GM12891 (cell line): ENCODE results near the gene SDR9C7.

Experiments
- PAX5 ChIP-seq: IDR thresholded peaks from 2 replicates; pipeline ENCODE4 v1.6.1; 2011; ENCODE audit warnings: low read length, moderate library complexity, mild to moderate bottlenecking; ENCODE audit not compliant: insufficient read depth, severe bottlenecking
- POLR2A ChIP-seq: IDR thresholded peaks from 2 replicates; pipeline ENCODE4 v1.6.1; 2011; ENCODE audit warnings: low read depth, low read length, control low read depth
- POLR2AphosphoS5 ChIP-seq: IDR thresholded peaks from 2 replicates; pipeline ENCODE4 v1.6.1; 2011; ENCODE audit warnings: low read depth, low read length, control low read depth
- SPI1 ChIP-seq: IDR thresholded peaks from 2 replicates; pipeline ENCODE4 v1.6.1; 2011; ENCODE audit warnings: low read depth, low read length, control low read depth
- TAF1 ChIP-seq: IDR thresholded peaks from 2 replicates; pipeline ENCODE4 v1.6.1; 2011; ENCODE audit warnings: low read depth, low read length, control low read depth

- TF ChIP-seq SPI1 (no peak), POLR2A (no peak), TAF1 (no peak), POLR2AphosphoS5 (no peak), PAX5 (no peak)
These were observed 19.1 kb upstream of the SDR9C7 start for GRCh38 chr12:56953314-56953713.
